ENCODE measurements around the gene DMD. TPM values are rescaled to one million over a fixed set of nuclear protein-coding genes. Genes with fewer than 3 reads are reported as not detected.

Gene DMD
- total and polyA plus RNA-seq, 2 donors (not counting 1 experiment from before 2014, with no cell fraction given) = 2.0 to 51.8 TPM

DNA sequence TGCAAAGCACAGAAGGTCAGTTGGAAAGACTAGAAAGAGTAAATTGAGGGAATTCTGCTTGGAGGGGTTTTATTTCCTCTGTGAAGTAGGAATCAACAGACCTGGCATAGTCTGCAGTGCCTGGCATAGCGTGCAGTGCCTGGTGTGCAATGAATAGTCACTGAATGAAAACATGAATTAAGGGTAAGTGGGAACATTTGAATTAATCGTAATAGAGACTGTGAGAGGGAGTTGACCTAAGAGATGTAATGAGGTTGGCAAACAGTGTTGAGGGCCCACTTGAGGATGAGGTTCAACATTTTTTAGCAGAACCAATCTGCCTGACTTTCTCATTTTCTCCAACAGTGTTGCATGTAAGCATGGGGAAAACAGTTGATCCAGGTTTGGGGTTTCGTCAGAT is 1762.3 kb downstream of the DMD start:
- Mint-ChIP-seq H3K27ac (no peak overlapping the region), H3K27me3 (no peaks in the 10 kb centered on the region), H3K9me3 (ENCODE audit: insufficient read depth) (no peaks in the 10 kb centered on the region), H3K4me1 (no peaks in the 10 kb centered on the region), H3K4me3 (no peak overlapping the region)
- Histone ChIP-seq H3K4me1 (ENCODE audit: control insufficient read depth in 2 of 2, insufficient read depth in 2 of 2, low read length in 2 of 2) (no peaks in the 10 kb centered on the region), H3K36me3 (replicated peaks in 1 of 2; ENCODE audit: control extremely low read depth in 1 of 2, control insufficient read depth in 1 of 2, extremely low read depth in 1 of 2, insufficient read depth in 2 of 2, low read length in 1 of 2) (no peaks in the 10 kb centered on the region), H3K27me3 (replicated peaks in 1 of 4; ENCODE audit: control extremely low read depth in 1 of 4, control insufficient read depth in 3 of 4, insufficient read depth in 4 of 4, low read length in 3 of 4) (no peaks in the 10 kb centered on the region), H3K4me2 (replicated peaks; ENCODE audit: low read depth, low read length, poor library complexity, severe bottlenecking) (no peak overlapping the region), H3K27ac (ENCODE audit: low read length in 2 of 2) (no peak overlapping the region), H2AFZ (ENCODE audit: insufficient read depth, low read depth, low read length, poor library complexity, severe bottlenecking) (no peak overlapping the region), H3K4me3 (ENCODE audit: control extremely low read depth in 1 of 5, extremely low read depth in 1 of 5, insufficient read depth in 1 of 5, low read depth in 2 of 5, low read length in 4 of 5) (no peak overlapping the region), H4K20me1 (ENCODE audit: control insufficient read depth, insufficient read depth, low read length, poor library complexity, severe bottlenecking) (no peaks in the 10 kb centered on the region), H3K79me2 (ENCODE audit: control insufficient read depth, insufficient read depth, low read length) (no peaks in the 10 kb centered on the region), H3K9me3 (ENCODE audit: control extremely low read depth in 1 of 3, control insufficient read depth in 2 of 3, insufficient read depth in 1 of 3, low read length in 2 of 3) (no peaks in the 10 kb centered on the region), H3K9ac (ENCODE audit: low read length) (no peak overlapping the region)
- WGBS (ENCODE audit: insufficient coverage) = 83% methylated on average over 2 of the region's 3 CpGs
- intact Hi-C loops (cut with micrococcal nuclease) = no loop called here
- CTCF ChIA-PET = no interaction called here
- POLR2A ChIA-PET = no interaction called here
- TF ChIP-seq CTCF (IDR thresholded peaks at IDR 0.05) = no peak
- no peak for TF ChIP-seq EZH2 (IDR thresholded peaks at IDR 0.05; ENCODE audit: borderline replicate concordance, insufficient read depth, low read depth, low read length, poor library complexity, severe bottlenecking)
- ATAC-seq (ENCODE audit: low read depth) (no peak), DNase-seq (no peak)

DNA sequence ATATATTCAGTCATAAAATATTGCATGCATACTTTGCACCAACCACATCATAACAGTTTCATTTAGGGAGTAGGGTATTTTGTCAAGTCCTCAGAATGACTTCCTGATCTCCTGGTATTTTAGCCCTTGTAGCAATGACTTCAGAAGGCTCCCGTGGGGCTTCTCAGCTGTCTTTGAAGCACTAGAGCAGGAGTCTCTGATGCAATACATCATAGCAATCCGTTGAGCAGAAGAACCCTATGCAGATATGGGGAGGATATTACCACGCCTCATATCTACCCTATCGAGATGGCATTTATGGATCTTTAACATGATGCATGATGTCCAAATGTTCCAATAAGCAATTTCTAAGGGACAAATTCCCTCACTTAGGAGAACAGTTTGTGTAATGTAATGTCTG is 1765.8 kb downstream of the DMD start:
- no peak for TF ChIP-seq EZH2 (IDR thresholded peaks at IDR 0.05; ENCODE audit: borderline replicate concordance, insufficient read depth, low read depth, low read length, poor library complexity, severe bottlenecking)
- no peak for TF ChIP-seq CTCF (IDR thresholded peaks at IDR 0.05)

More for the DNA sequence above, 1765.8 kb downstream of the DMD start:
- Histone ChIP-seq H3K9me3 (ENCODE audit: control extremely low read depth in 1 of 3, control insufficient read depth in 2 of 3, insufficient read depth in 1 of 3, low read length in 2 of 3) (no peaks in the 10 kb centered on the region), H3K4me1 (ENCODE audit: control insufficient read depth in 2 of 2, insufficient read depth in 2 of 2, low read length in 2 of 2) (no peaks in the 10 kb centered on the region), H4K20me1 (ENCODE audit: control insufficient read depth, insufficient read depth, low read length, poor library complexity, severe bottlenecking) (no peaks in the 10 kb centered on the region), H2AFZ (ENCODE audit: insufficient read depth, low read depth, low read length, poor library complexity, severe bottlenecking) (no peak overlapping the region), H3K79me2 (ENCODE audit: control insufficient read depth, insufficient read depth, low read length) (no peaks in the 10 kb centered on the region), H3K4me3 (ENCODE audit: control extremely low read depth in 1 of 5, extremely low read depth in 1 of 5, insufficient read depth in 1 of 5, low read depth in 2 of 5, low read length in 4 of 5) (no peak overlapping the region), H3K27ac (ENCODE audit: low read length in 2 of 2) (no peak overlapping the region), H3K9ac (ENCODE audit: low read length) (no peak overlapping the region), H3K4me2 (replicated peaks; ENCODE audit: low read depth, low read length, poor library complexity, severe bottlenecking) (no peak overlapping the region), H3K27me3 (replicated peaks in 1 of 4; ENCODE audit: control extremely low read depth in 1 of 4, control insufficient read depth in 3 of 4, insufficient read depth in 4 of 4, low read length in 3 of 4) (no peaks in the 10 kb centered on the region), H3K36me3 (replicated peaks in 1 of 2; ENCODE audit: control extremely low read depth in 1 of 2, control insufficient read depth in 1 of 2, extremely low read depth in 1 of 2, insufficient read depth in 2 of 2, low read length in 1 of 2) (no peaks in the 10 kb centered on the region)
- no peaks in the 10 kb centered on the region for H3K4me1 Mint-ChIP-seq
- H3K9me3 Mint-ChIP-seq (ENCODE audit: insufficient read depth) = no peaks in the 10 kb centered on the region
- WGBS (ENCODE audit: insufficient coverage) = no CpG with 5 or more reads among the region's 4 CpGs
- H3K27me3 Mint-ChIP-seq = no peaks in the 10 kb centered on the region
- ATAC-seq (ENCODE audit: low read depth) (no peak), DNase-seq (no peak)
- no peak overlapping the region for H3K27ac Mint-ChIP-seq
- H3K4me3 Mint-ChIP-seq = no peak overlapping the region
- intact Hi-C loops (cut with micrococcal nuclease) = no loop called here
- CTCF ChIA-PET = no interaction called here
- POLR2A ChIA-PET = no interaction called here
